A549 (cell line): ENCODE measurements around the gene HOXD10. TPM values are rescaled to one million over a fixed set of nuclear protein-coding genes. Genes with fewer than 3 reads are reported as not detected.

Experiments used
- ATAC-seq, 2 experiments: fragments of 200-7000 bp in 1 of 2; fragments of >200 bp in 1 of 2; cut with Nextera tagmentation in 1 of 2; cut with Tn5 transposase in 1 of 2; 3 replicates each; pipeline versions ENCODE4 v1.8.0 to v1.9.1; 2018 to 2020; ENCODE audit warnings: mild to moderate bottlenecking in 1 of 2, moderate library complexity in 1 of 2
- CTCF ChIA-PET: fragments of 300-600 bp; sonication (Branson Sonifier 250); formaldehyde crosslinking; extraction: SDS; loops from one replicate; lab custom pipeline; 2021; ENCODE audit warnings: antibody characterized with exemption, inconsistent platforms; lab: Yijun Ruan, JAX
- POLR2A ChIA-PET: fragments of 350-600 bp; formaldehyde crosslinking; extraction: SDS; loops from one replicate; lab custom pipeline; 2021; ENCODE audit warnings: antibody characterized with exemption, inconsistent platforms; lab: Yijun Ruan, JAX
- DNase-seq, 2 experiments: peaks; one replicate each; pipeline versions ENCODE4 v3.0.0 to v3.0.0-alpha.2; 2011 to 2016; ENCODE audit warnings: low read depth in 1 of 2, low spot score in 1 of 2
- FAIRE-seq: peaks from 2 replicates; lab custom pipeline; 2011; peaks lifted over from hg19 to GRCh38; lab: Jason Lieb, UNC
- H3K27ac ChIP-seq, 2 experiments: fragments of >200 bp; sonication (Bioruptor Twin); formaldehyde crosslinking; 3 replicates each; pipeline ENCODE4 v1.5.1; 2016 to 2017
- H3K4me1 ChIP-seq: fragments of >200 bp; sonication (Bioruptor Twin); formaldehyde crosslinking; 3 replicates; pipeline ENCODE4 v1.6.1; 2016
- H3K4me2 ChIP-seq: fragments of >200 bp; sonication (Bioruptor Twin); formaldehyde crosslinking; 3 replicates; pipeline ENCODE4 v1.6.1; 2016
- H3K4me3 ChIP-seq: fragments of >200 bp; sonication (Bioruptor Twin); formaldehyde crosslinking; 3 replicates; pipeline ENCODE4 v1.5.1; 2016
- H3K9me3 ChIP-seq: fragments of >200 bp; sonication (Bioruptor Twin); formaldehyde crosslinking; 3 replicates; pipeline ENCODE4 v1.6.1; 2016
- CBX2 ChIP-seq: fragments of 200-600 bp; sonication (generic); IDR thresholded peaks from 2 replicates; pipeline ENCODE4 v1.6.1; 2016; ENCODE audit warnings: low read depth, mild to moderate bottlenecking, borderline replicate concordance
- EHF ChIP-seq: fragments of 250-450 bp; sonication (Bioruptor Pico); IDR thresholded peaks from 2 replicates; pipeline ENCODE4 v1.5.0; 2020; ENCODE audit warnings: mild to moderate bottlenecking
- EHMT2 ChIP-seq: fragments of 200-600 bp; sonication (generic); IDR thresholded peaks from 2 replicates; pipeline ENCODE4 v1.6.1; 2016; ENCODE audit warnings: antibody characterized with exemption, low read depth, mild to moderate bottlenecking, moderate library complexity
- FOSB ChIP-seq: fragments of 250-450 bp; sonication (Bioruptor Pico); IDR thresholded peaks from 2 replicates; pipeline ENCODE4 v1.5.0; 2020; ENCODE audit warnings: mild to moderate bottlenecking, moderate library complexity
- FOSL2 ChIP-seq, 2 experiments: fragments of 450-650 bp in 1 of 2; fragments of >200 bp in 1 of 2; sonication (Bioruptor Twin) in 1 of 2; formaldehyde crosslinking; IDR thresholded peaks; 2 replicates each; pipeline versions ENCODE4 v1.5.0 to v1.6.1; 2016 to 2020; ENCODE audit warnings: mild to moderate bottlenecking in 1 of 2, moderate library complexity in 1 of 2
- HEYL ChIP-seq: fragments of 250-450 bp; sonication (Bioruptor Pico); IDR thresholded peaks from 2 replicates; pipeline ENCODE4 v1.8.0; 2021; ENCODE audit warnings: mild to moderate bottlenecking, moderate library complexity
- MYC ChIP-seq: IDR thresholded peaks from 2 replicates; pipeline ENCODE4 v1.6.1; 2012; ENCODE audit warnings: mild to moderate bottlenecking, inconsistent platforms, low read length, improper control_type of control experiment, borderline replicate concordance
- NFE2L2 ChIP-seq: fragments of 150-350 bp; conservative IDR thresholded peaks from 2 replicates; pipeline ENCODE4 v1.6.1; 2014; ENCODE audit warnings: low read length
- POLR2AphosphoS2 ChIP-seq: conservative IDR thresholded peaks from 2 replicates; pipeline ENCODE4 v1.6.1; 2012; ENCODE audit warnings: low read length, improper control_type of control experiment, inconsistent platforms
- ZNF302 ChIP-seq: fragments of 250-450 bp; sonication (Bioruptor Pico); IDR thresholded peaks from 2 replicates; pipeline ENCODE4 v1.9.0; 2021; ENCODE audit warnings: inconsistent platforms, mild to moderate bottlenecking, moderate library complexity
- WGBS: methylation state at CpG from one replicate; pipeline ENCODE4 v1.1.6; 2017; ENCODE audit errors: missing lambda C conversion rate; 5-methylcytosine and 5-hydroxymethylcytosine counted together
- polyA plus RNA-seq, 4 experiments: library from polyadenylated mRNA; depleted of rRNA in 3 of 4; stranded (reverse); fragments of >200 nt; fragmentation: RNase III in 1 of 4; extraction: RNeasy Plus Mini Kit Qiagen cat#74134 plus additional on column Dnase treatment in 1 of 4; gene quantifications; 2 replicates in 3 of 4; 3 replicates in 1 of 4; pipeline ENCODE4 v1.2.3, GENCODE V29; 2011 to 2017
- TF ChIP-seq, protein P1 (sequence below): IDR thresholded peaks from 2 replicates; pipeline ENCODE4 v1.6.1; 2012; ENCODE audit warnings: low read depth, borderline replicate concordance
- TF ChIP-seq, protein P2 (sequence below): fragments of 200-600 bp; sonication (generic); IDR thresholded peaks from 2 replicates; pipeline ENCODE4 v1.6.1; 2016; ENCODE audit warnings: antibody characterized with exemption, mild to moderate bottlenecking, moderate library complexity
- TF ChIP-seq, protein P3 (sequence below): fragments of 150-350 bp; IDR thresholded peaks from 2 replicates; pipeline ENCODE4 v1.6.1; 2014; ENCODE audit warnings: low read depth, mild to moderate bottlenecking, low read length
- TF ChIP-seq, protein P4 (sequence below): IDR thresholded peaks from 2 replicates; pipeline ENCODE4 v1.6.1; 2012
- TF ChIP-seq, protein P5 (sequence below): fragments of >200 bp; sonication (Bioruptor Twin); formaldehyde crosslinking; IDR thresholded peaks from 2 replicates; pipeline ENCODE4 v1.6.1; 2016

The HOXD10 gene
- polyA plus RNA-seq, 2 of the 4 experiments (the other 2 are of a cell fraction) = 4.3 to 4.8 TPM

DNA sequence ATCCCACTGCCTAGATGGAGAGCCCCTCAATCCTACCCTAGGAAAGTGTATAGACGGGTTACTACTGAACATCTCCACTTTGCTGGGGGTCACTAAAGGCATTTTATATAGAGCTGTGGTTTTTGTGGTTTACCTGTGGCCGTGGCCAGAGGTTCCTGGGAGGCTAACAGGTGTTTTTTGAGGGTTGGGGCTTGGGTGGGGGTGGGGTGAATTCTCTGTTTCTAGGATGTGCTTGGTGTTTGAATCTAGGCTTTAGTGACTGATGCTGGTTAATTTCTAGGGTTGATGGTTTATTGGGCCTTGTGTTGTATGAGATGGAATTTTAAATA, 20.6 kb downstream of the HOXD10 start:
- no peak for FAIRE-seq
- H3K9me3 ChIP-seq = no peaks in the 10 kb centered on the region
- TF ChIP-seq ZNF302 = no peak
- TF ChIP-seq CBX2 = no peak
- TF ChIP-seq, protein P1, sequence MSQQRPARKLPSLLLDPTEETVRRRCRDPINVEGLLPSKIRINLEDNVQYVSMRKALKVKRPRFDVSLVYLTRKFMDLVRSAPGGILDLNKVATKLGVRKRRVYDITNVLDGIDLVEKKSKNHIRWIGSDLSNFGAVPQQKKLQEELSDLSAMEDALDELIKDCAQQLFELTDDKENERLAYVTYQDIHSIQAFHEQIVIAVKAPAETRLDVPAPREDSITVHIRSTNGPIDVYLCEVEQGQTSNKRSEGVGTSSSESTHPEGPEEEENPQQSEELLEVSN = no peak
- no peak for TF ChIP-seq EHF (CRISPR knock-in tag)
- TF ChIP-seq FOSB (CRISPR knock-in tag) = no peak
- TF ChIP-seq, protein P2, sequence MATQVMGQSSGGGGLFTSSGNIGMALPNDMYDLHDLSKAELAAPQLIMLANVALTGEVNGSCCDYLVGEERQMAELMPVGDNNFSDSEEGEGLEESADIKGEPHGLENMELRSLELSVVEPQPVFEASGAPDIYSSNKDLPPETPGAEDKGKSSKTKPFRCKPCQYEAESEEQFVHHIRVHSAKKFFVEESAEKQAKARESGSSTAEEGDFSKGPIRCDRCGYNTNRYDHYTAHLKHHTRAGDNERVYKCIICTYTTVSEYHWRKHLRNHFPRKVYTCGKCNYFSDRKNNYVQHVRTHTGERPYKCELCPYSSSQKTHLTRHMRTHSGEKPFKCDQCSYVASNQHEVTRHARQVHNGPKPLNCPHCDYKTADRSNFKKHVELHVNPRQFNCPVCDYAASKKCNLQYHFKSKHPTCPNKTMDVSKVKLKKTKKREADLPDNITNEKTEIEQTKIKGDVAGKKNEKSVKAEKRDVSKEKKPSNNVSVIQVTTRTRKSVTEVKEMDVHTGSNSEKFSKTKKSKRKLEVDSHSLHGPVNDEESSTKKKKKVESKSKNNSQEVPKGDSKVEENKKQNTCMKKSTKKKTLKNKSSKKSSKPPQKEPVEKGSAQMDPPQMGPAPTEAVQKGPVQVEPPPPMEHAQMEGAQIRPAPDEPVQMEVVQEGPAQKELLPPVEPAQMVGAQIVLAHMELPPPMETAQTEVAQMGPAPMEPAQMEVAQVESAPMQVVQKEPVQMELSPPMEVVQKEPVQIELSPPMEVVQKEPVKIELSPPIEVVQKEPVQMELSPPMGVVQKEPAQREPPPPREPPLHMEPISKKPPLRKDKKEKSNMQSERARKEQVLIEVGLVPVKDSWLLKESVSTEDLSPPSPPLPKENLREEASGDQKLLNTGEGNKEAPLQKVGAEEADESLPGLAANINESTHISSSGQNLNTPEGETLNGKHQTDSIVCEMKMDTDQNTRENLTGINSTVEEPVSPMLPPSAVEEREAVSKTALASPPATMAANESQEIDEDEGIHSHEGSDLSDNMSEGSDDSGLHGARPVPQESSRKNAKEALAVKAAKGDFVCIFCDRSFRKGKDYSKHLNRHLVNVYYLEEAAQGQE = no peak
- no peak for TF ChIP-seq POLR2AphosphoS2
- TF ChIP-seq HEYL (CRISPR knock-in tag) = no peak
- TF ChIP-seq, protein P3, sequence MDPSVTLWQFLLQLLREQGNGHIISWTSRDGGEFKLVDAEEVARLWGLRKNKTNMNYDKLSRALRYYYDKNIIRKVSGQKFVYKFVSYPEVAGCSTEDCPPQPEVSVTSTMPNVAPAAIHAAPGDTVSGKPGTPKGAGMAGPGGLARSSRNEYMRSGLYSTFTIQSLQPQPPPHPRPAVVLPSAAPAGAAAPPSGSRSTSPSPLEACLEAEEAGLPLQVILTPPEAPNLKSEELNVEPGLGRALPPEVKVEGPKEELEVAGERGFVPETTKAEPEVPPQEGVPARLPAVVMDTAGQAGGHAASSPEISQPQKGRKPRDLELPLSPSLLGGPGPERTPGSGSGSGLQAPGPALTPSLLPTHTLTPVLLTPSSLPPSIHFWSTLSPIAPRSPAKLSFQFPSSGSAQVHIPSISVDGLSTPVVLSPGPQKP = no peak
- TF ChIP-seq NFE2L2 = no peak
- WGBS = 55% methylated on average over 2 of the region's 2 CpGs
- H3K4me1 ChIP-seq = peaks cover 7% of the 10 kb centered on the region; the same call in 2 of the 3 replicates
- peak overlapping the region; percentile 60 for H3K4me2 ChIP-seq
- H3K4me3 ChIP-seq = peak overlapping the region; percentile 47
- no peak for ATAC-seq
- H3K27ac ChIP-seq = peak overlapping the region; percentile 80 to 87
- ChIA-PET CTCF (interaction anchor here (0.6 to 11.6 kb wide), 7 partner anchors 10 to 1010 kb away, joined by 3 to 216 read pairs (median 9); no protein-coding TSS in a partner anchor), POLR2A (no interaction called here)
- no peak for DNase-seq

DNA sequence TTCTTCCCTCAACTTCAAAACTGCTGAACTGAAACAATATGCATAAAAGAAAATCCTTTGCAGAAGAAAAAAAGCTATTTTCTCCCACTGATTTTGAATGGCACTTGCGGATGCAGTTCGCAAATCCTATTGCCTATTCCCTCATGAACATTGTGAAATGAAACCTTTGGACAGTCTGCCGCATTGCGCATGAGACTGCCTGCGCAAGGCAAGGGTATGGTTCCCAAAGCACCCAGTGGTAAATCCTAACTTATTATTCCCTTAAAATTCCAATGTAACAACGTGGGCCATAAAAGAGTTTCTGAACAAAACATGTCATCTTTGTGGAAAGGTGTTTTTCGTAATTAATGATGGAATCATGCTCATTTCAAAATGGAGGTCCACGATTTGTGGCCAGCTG, 21.3 kb downstream of the HOXD10 start:
- FAIRE-seq (no peak), ATAC-seq (no peak), DNase-seq (no peak)
- Histone ChIP-seq H3K4me3 (no peak overlapping the region), H3K9me3 (no peaks in the 10 kb centered on the region), H3K4me2 (no peak overlapping the region; the same call in 2 of the 3 replicates), H3K4me1 (peaks cover 7% of the 10 kb centered on the region; the same call in 2 of the 3 replicates), H3K27ac (no peak overlapping the region)
- WGBS = 82% methylated on average over 8 of the region's 8 CpGs
- CTCF ChIA-PET = interaction anchor here (1.8 to 11.6 kb wide), 6 partner anchors 12 to 677 kb away, joined by 3 to 216 read pairs (median 114); no protein-coding TSS in a partner anchor
- no peak for TF ChIP-seq FOSL2 (IDR thresholded peaks at IDR 0.05)
- TF ChIP-seq FOSL2 (CRISPR knock-in tag; IDR thresholded peaks at IDR 0.05) = no peak
- no peak for TF ChIP-seq EHMT2
- POLR2A ChIA-PET = no interaction called here

DNA sequence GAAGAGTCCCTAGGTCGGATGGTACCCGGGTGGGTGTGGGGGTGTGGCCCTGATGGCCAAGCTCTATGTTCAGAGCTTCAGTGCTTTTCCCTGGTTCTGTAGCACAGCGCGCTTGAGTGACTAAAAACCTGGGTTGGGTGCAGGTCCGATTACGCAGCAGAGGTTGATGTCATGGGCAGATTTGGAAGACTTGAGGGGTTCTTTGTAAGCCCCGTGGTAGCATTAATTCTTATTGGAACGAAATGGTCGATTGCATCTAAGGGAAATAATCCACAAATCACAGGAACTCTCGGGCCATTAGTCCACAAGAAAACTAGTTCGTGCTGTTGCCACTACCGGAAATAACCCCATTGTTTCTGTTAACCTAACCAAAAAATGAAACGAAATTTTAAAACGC, 21.9 kb downstream of the HOXD10 start:
- no peak for ATAC-seq
- H3K4me3 ChIP-seq = no peak overlapping the region
- no peak overlapping the region for H3K27ac ChIP-seq
- no peak for FAIRE-seq
- WGBS = 69% methylated on average over 14 of the region's 14 CpGs
- POLR2A ChIA-PET = no interaction called here
- peaks cover 7% of the 10 kb centered on the region; the same call in 2 of the 3 replicates for H3K4me1 ChIP-seq
- no peaks in the 10 kb centered on the region for H3K9me3 ChIP-seq
- DNase-seq = no peak
- TF ChIP-seq, protein P4, sequence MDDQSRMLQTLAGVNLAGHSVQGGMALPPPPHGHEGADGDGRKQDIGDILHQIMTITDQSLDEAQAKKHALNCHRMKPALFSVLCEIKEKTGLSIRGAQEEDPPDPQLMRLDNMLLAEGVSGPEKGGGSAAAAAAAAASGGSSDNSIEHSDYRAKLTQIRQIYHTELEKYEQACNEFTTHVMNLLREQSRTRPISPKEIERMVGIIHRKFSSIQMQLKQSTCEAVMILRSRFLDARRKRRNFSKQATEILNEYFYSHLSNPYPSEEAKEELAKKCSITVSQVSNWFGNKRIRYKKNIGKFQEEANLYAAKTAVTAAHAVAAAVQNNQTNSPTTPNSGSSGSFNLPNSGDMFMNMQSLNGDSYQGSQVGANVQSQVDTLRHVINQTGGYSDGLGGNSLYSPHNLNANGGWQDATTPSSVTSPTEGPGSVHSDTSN = no peak
- TF ChIP-seq, protein P5, sequence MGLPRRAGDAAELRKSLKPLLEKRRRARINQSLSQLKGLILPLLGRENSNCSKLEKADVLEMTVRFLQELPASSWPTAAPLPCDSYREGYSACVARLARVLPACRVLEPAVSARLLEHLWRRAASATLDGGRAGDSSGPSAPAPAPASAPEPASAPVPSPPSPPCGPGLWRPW = no peak
- no peak for TF ChIP-seq MYC
- TF ChIP-seq POLR2AphosphoS2 = no peak
- CTCF ChIA-PET = interaction anchor here (1.8 to 11.6 kb wide), 9 partner anchors 12 to 676 kb away, joined by 3 to 216 read pairs (median 46); partner anchors contain the start of gene HOXD4
- no peak overlapping the region for H3K4me2 ChIP-seq
